ENCODE measurements around the gene LLGL2.

Gene LLGL2

DNA sequence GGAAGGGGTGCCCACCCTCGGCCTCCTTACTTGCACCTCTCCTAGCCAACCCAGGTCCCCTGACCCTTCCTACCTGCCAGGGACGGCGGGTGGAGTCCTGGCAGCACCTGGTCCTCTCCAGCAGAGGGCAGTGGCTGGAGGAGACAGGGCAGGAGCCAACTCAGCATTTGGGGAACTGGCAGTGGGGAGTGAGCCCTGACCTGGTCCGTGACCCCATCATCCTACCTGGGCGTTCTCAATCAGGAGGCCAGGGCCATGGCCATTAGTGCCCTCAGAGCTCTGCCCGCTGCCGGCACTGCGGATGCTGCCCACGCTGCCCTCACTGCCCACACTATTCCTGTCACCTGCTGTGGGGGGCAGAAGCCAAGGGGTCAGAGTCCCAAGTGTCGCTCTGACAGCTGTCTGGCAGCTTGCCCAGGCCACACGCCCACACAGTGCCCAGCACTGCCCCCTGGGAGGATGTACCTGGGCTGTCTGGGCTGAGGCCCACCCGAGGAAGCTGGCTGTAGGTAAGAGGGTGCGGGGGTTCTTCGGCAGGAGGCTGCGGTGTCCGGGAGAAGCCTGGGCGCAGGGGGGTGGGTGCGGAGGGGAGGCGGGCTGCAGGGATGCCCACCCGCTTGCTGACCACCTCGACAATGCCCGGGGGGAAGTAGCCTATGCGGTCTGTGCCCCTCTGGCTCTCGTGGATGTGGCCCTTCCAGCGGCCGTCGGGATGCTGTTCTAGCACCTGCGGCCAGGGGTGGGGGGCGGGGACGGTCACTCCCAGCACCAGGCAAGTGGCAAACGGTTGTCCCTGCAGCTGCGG, 20.9 kb upstream of the LLGL2 start:
- H3K4me3 ChIP-seq (ENCODE audit: low read length): no peak overlapping the region
- DNase-seq (ENCODE audit: low read depth, low spot score): no peak

DNA sequence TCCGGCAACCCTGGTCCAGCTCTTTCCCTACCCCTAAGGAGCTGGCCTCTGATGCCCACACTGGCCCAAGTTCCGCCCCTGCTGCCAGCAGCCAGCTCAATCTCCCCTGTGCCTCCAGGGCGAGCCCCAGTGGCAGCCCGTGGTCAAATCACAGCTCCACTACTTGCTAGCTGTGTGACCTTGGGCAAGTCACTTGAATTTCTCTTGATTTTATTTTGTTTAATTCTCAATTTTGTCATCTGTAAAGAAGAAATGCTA, 20.4 kb upstream of the LLGL2 start:
- no peak overlapping the region for H3K4me3 ChIP-seq (ENCODE audit: low read length)
- no peak for DNase-seq (ENCODE audit: low read depth, low spot score)

DNA sequence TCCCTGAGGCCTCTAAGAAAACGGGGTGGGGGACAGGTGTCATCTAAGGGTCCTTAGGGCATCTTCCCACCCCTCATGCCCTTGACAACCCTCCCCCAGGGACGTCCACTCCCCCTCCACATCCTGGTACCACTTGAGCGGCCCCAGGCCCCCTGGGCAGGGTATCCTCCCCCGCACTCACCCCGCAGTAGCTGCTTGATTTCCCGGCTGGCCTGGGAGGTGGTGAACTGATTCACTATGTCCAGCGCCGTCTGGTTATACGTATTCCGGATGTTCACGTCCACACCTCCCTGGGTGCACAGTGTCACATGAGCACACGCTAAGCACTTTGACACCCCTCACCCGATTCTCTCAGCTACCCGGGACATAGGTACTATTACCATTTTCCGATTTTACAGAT, 19.9 kb upstream of the LLGL2 start:
- H3K4me3 ChIP-seq (ENCODE audit: low read length): no peak overlapping the region
- no peak for DNase-seq (ENCODE audit: low read depth, low spot score)

DNA sequence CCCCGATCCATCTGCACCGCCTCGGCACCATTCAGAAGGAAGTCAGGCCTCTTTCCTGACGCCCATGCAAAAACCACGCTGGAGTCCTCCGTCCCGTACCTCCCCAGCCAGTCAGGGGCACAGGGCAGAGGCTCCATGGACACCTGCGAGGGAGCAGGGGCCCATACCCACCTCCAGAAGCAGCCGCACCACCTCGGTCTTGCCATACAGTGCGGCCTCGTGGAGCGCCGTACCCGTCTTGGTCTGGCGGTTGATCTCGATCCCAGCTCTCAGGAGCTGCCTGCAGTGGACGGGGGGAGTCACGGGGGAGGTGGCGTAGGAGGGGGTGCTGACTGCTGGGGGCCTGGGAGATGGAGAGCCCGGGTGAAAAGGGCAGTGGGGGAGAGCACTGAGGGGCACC, 19.4 kb upstream of the LLGL2 start:
- no peak for DNase-seq (ENCODE audit: low read depth, low spot score)
- H3K4me3 ChIP-seq (ENCODE audit: low read length): no peak overlapping the region

DNA sequence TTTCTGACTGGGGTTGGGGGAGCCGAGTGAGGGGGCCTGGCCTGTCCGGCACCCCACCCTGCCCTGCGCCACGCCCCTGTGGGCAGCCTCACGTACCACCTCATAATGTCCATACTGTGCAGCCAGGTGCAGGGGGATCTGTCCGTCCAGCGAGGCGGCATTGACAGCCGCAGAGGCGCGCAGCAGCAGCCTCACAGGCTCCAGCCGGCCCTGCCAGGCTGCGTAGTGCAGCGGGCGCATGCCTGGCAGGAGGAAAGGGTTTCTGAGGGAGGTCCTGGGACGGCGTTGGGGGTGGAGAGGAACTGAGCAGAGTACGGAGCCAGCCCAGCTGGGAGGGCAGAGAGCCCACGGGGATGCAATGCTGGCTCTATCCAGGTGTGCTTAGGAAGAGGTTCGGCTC, 18.6 kb upstream of the LLGL2 start:
- no peak for DNase-seq (ENCODE audit: low read depth, low spot score)
- no peak overlapping the region for H3K4me3 ChIP-seq (ENCODE audit: low read length)

DNA sequence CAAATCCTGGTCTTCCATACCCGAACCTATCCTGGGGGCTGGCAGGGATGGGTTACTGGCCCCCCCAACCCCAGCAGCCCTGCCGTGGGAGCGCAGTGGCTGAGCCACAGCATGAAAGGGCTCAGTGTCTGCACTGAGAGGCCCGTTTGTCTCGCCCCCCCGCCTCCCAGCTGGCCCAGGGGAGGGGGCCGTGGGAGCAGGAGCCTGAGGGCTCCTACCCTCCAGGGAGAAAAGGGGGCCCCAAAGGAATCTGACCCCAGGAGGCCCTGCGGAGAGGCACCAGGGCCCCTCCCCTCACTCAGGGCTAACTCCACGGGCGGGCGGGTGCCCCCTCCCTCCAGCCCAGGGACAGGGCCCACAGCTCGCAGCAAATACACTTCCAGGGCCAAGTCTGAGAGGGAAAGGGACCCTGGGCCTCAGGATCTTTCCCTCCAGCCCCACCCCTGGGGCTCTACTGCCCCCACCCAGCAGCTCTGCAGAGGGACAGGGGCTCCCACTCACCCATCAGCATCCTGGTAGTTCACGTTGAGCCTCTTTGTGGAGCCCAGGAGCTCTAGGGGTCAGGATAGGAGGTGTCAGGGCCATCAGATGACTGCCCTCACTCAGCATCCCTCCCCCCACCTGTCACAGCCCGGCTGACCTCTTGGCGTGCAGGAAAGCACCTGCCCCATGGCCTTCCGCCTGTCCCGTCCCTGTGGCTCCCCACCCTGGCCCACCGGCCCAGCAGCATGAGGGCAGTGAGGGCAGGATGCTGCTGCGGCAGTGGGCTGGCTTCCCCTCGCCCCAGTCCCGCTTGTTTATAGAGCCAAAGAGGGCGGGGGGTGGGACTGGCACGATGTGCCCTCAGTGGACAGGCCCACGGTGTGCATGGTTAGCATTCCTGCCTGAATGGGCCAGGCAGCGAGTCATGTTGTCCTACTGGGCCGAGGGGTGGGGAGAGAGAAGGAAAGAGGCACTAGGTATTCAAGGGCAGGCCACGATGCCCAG, 17.5 kb upstream of the LLGL2 start:
- no peak overlapping the region for H3K4me3 ChIP-seq (ENCODE audit: low read length)

GRCh38 chr17:75508931-75509361, 16.6 kb upstream of the LLGL2 start:
- DNase-seq (ENCODE audit: low read depth, low spot score): no peak
- no peak overlapping the region for H3K4me3 ChIP-seq (ENCODE audit: low read length)

More for the DNA sequence above, 17.5 kb upstream of the LLGL2 start:
- DNase-seq (ENCODE audit: low read depth, low spot score): no peak

GRCh38 chr17:75509528-75510258, 15.8 kb upstream of the LLGL2 start:
- no peak for DNase-seq (ENCODE audit: low read depth, low spot score)
- no peak overlapping the region for H3K4me3 ChIP-seq (ENCODE audit: low read length)

DNA sequence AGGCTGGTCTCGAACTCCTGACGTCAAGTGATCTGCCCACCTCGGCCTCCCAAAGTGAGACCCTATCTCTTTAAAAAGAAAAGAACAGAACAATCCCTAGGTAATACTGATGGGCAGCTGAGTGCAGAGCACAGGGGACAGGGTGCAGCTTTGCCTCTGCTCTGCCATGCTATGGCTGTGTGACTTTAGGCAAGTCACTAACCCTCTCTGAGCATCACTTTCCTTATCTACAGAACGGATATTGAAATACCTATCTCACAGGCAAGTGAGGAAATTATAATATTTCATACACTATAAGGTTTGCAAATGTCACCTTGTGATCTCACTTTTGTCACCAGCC, 14.3 kb upstream of the LLGL2 start:
- DNase-seq (ENCODE audit: low read depth, low spot score): no peak
- no peak overlapping the region for H3K4me3 ChIP-seq (ENCODE audit: low read length)

- H3K4me3 ChIP-seq (ENCODE audit: low read length): no peak overlapping the region
- DNase-seq (ENCODE audit: low read depth, low spot score): no peak
Observed at GRCh38 chr17:75511610-75512575, 13.6 kb upstream of the LLGL2 start.

DNA sequence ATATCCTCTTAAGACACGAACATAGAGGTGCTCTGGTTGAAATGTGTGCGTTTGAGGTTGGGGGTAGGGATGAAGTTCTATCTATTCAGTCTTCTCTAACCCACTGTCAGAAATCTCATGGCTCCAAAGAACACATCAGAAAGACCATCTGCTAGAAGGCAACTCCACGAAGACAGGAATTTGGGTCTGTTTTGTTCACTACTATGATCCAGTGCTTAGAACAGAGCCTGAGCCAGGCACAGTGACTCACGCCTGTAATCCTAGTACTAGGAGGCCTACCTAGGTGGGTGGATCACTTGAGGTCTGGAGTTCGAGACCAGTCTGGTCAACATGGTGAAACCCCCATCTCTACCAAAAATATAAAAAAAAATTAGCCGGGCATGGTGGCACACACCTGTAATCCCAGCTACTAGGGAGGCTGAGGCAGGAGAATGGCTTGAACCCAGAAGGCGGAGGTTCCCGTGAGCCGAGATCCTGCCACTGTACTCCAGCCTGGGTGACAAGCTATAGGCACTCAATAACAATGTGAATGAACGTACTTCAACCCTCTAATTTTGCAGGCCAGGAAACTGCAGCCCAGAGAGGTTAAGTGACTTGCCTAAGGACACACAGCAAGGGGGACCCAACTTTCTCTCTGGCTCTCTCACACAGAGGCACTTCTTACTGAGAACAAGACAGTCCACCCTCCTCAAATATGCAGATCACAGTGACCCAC, 12.4 kb upstream of the LLGL2 start:
- no peak for DNase-seq (ENCODE audit: low read depth, low spot score)
- H3K4me3 ChIP-seq (ENCODE audit: low read length): no peak overlapping the region

- no peak for DNase-seq (ENCODE audit: low read depth, low spot score)
- H3K4me3 ChIP-seq (ENCODE audit: low read length): no peak overlapping the region
Observed at GRCh38 chr17:75513641-75514000, 11.9 kb upstream of the LLGL2 start.

- DNase-seq (ENCODE audit: low read depth, low spot score): no peak
- peak overlapping the region; percentile 70 for H3K4me3 ChIP-seq (ENCODE audit: low read length)
Observed at GRCh38 chr17:75514299-75514918, 11.1 kb upstream of the LLGL2 start.

- no peak for DNase-seq (ENCODE audit: low read depth, low spot score)
- peak overlapping the region; percentile 70 for H3K4me3 ChIP-seq (ENCODE audit: low read length)
Observed at GRCh38 chr17:75514919-75515495, 10.5 kb upstream of the LLGL2 start.

- peak; percentile 72 for DNase-seq (ENCODE audit: low read depth, low spot score)
- H3K4me3 ChIP-seq (ENCODE audit: low read length): peak within 1 kb of the TSS; percentile 79
Observed at GRCh38 chr17:75515496-75516254, 9.8 kb upstream of the LLGL2 start, which contains the start of gene CASKIN2. TSS of gene CASKIN2 (minus strand) at chr17:75515537. CDS start at chr17:75513804, 1,733 bp downstream.

GRCh38 chr17:75516255-75516618, 9.3 kb upstream of the LLGL2 start, which contains the start of gene TSEN54:
TSS of gene TSEN54 (plus strand) at chr17:75516528. CDS start at chr17:75516561, 33 bp downstream.
- DNase-seq (ENCODE audit: low read depth, low spot score): peak; percentile 78

More at GRCh38 chr17:75516255-75516618, 9.3 kb upstream of the LLGL2 start, which contains the start of gene TSEN54:
- peak within 1 kb of the TSS; percentile 79 for H3K4me3 ChIP-seq (ENCODE audit: low read length)

Data from Jurkat, Clone E6-1 (cell line).